Body of pancreas (tissue), 4 donors: ENCODE measurements around the gene DOCK4.

Experiments used
- POLR2A ChIP-seq, 3 donors: fragments of 450-650 bp; IDR thresholded peaks; one replicate each; pipeline ENCODE4 v1.6.1; 2016; ENCODE audit warnings: antibody characterized with exemption in 3 of 3, mild to moderate bottlenecking in 2 of 3
- TF ChIP-seq, protein P1 (sequence below), 7 experiments: fragments of 450-650 bp in 4 of 7; fragments of 200-600 bp in 3 of 7; sonication (generic) in 3 of 7; IDR thresholded peaks; one replicate each; pipeline ENCODE4 v1.5.1; 2016 to 2019; ENCODE audit warnings: antibody characterized with exemption in 7 of 7

DNA sequence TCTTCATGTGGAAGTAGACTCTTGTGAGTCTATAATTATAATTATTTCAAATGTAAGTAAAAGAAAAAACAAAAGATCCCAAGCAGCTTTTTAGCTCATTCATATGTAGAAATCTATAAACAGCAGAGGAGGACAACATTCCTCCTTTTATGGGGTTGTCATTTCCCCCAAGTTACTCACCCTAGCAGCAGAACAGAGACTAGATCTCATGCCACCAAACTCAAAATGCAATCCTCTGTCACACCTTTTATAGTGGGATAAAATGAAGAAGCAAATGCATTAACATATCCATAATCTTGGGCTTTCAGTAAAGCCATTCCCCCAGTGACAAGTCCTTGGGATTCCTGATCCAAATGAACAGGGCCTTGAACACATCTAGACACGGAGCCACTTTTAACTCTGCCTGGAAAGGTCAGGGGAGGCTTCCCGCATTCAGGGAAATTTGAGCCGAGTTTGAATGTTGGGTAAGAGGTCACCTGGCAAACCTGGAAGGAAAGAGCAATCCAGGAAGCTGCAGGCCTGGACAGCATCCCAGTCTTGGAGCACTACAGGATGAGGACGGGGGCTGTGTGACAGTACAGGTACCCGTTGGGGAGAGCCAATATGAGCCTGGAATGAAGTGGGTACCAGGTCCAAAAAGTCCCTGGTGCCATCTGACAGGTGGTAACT lies 76.4 kb downstream of the DOCK4 start:
- TF ChIP-seq POLR2A (IDR thresholded peaks at IDR 0.05): no peak
- TF ChIP-seq, protein P1, sequence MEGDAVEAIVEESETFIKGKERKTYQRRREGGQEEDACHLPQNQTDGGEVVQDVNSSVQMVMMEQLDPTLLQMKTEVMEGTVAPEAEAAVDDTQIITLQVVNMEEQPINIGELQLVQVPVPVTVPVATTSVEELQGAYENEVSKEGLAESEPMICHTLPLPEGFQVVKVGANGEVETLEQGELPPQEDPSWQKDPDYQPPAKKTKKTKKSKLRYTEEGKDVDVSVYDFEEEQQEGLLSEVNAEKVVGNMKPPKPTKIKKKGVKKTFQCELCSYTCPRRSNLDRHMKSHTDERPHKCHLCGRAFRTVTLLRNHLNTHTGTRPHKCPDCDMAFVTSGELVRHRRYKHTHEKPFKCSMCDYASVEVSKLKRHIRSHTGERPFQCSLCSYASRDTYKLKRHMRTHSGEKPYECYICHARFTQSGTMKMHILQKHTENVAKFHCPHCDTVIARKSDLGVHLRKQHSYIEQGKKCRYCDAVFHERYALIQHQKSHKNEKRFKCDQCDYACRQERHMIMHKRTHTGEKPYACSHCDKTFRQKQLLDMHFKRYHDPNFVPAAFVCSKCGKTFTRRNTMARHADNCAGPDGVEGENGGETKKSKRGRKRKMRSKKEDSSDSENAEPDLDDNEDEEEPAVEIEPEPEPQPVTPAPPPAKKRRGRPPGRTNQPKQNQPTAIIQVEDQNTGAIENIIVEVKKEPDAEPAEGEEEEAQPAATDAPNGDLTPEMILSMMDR (IDR thresholded peaks at IDR 0.05): no peak
